NCI-H2227 (cell line): Measurements from ENCODE around the gene DAZAP1.

Experiments used
- DNase-seq: peaks from one replicate; lab custom pipeline; 2025; ENCODE audit not compliant: unreplicated experiment; lab: John Stamatoyannopoulos, UW

Gene DAZAP1

GRCh38 chr19:1377176-1377964 is 30.0 kb upstream of the DAZAP1 start:
- no peak for DNase-seq

GRCh38 chr19:1377965-1378785 is 29.2 kb upstream of the DAZAP1 start:
- DNase-seq = no peak

- DNase-seq = no peak
Measured at GRCh38 chr19:1379126-1379905, 28.1 kb upstream of the DAZAP1 start.

GRCh38 chr19:1379961-1380489 is 27.4 kb upstream of the DAZAP1 start:
- DNase-seq = no peak

GRCh38 chr19:1382250-1382649 is 25.1 kb upstream of the DAZAP1 start:
- no peak for DNase-seq

GRCh38 chr19:1383017-1383311 is 24.4 kb upstream of the DAZAP1 start:
- no peak for DNase-seq

- peak; percentile 91 for DNase-seq
Measured at GRCh38 chr19:1383312-1384084, 23.9 kb upstream of the DAZAP1 start, which contains the start of gene NDUFS7. TSS of gene NDUFS7 (plus strand) at chr19:1383907. CDS start at chr19:1383927, 20 bp downstream.

- DNase-seq = no peak
Measured at GRCh38 chr19:1384085-1384462, 23.3 kb upstream of the DAZAP1 start.

GRCh38 chr19:1384478-1385110 is 22.8 kb upstream of the DAZAP1 start:
- DNase-seq = no peak

GRCh38 chr19:1385816-1386215 is 21.6 kb upstream of the DAZAP1 start:
- DNase-seq = no peak

- DNase-seq = peak; percentile 28
Measured at GRCh38 chr19:1386945-1387683, 20.3 kb upstream of the DAZAP1 start.

- DNase-seq = peak; percentile 71
Measured at GRCh38 chr19:1387684-1388636, 19.4 kb upstream of the DAZAP1 start.

GRCh38 chr19:1388637-1389026 is 18.8 kb upstream of the DAZAP1 start:
- no peak for DNase-seq

- no peak for DNase-seq
Measured at GRCh38 chr19:1389033-1389940, 18.1 kb upstream of the DAZAP1 start.

- DNase-seq = no peak
Measured at GRCh38 chr19:1390890-1391423, 16.4 kb upstream of the DAZAP1 start.

- no peak for DNase-seq
Measured at GRCh38 chr19:1392407-1392806, 15.0 kb upstream of the DAZAP1 start.

- no peak for DNase-seq
Measured at GRCh38 chr19:1392939-1393530, 14.4 kb upstream of the DAZAP1 start.
